A549 (cell line): ENCODE measurements around the gene SYT3. TPM values are rescaled to one million over a fixed set of nuclear protein-coding genes. Genes with fewer than 3 reads are reported as not detected.
A peak's percentile ranks its signal among the peaks of the same experiment; 100 is the strongest.

Experiments
- ATAC-seq, 2 experiments: fragments of 200-7000 bp in 1 of 2; fragments of >200 bp in 1 of 2; cut with Nextera tagmentation in 1 of 2; cut with Tn5 transposase in 1 of 2; 3 replicates each; pipeline versions ENCODE4 v1.8.0 to v1.9.1; 2018 to 2020; ENCODE audit warnings: mild to moderate bottlenecking in 1 of 2, moderate library complexity in 1 of 2
- CTCF ChIA-PET: fragments of 300-600 bp; sonication (Branson Sonifier 250); formaldehyde crosslinking; extraction: SDS; loops from one replicate; lab custom pipeline; 2021; ENCODE audit warnings: antibody characterized with exemption, inconsistent platforms; lab: Yijun Ruan, JAX
- POLR2A ChIA-PET: fragments of 350-600 bp; formaldehyde crosslinking; extraction: SDS; loops from one replicate; lab custom pipeline; 2021; ENCODE audit warnings: antibody characterized with exemption, inconsistent platforms; lab: Yijun Ruan, JAX
- DNase-seq, 2 experiments: peaks; one replicate each; pipeline versions ENCODE4 v3.0.0 to v3.0.0-alpha.2; 2011 to 2016; ENCODE audit warnings: low read depth in 1 of 2, low spot score in 1 of 2
- FAIRE-seq: peaks from 2 replicates; lab custom pipeline; 2011; peaks lifted over from hg19 to GRCh38; lab: Jason Lieb, UNC
- H3K27ac ChIP-seq, 2 experiments: fragments of >200 bp; sonication (Bioruptor Twin); formaldehyde crosslinking; 3 replicates each; pipeline ENCODE4 v1.5.1; 2016 to 2017
- H3K4me1 ChIP-seq: fragments of >200 bp; sonication (Bioruptor Twin); formaldehyde crosslinking; 3 replicates; pipeline ENCODE4 v1.6.1; 2016
- H3K4me2 ChIP-seq: fragments of >200 bp; sonication (Bioruptor Twin); formaldehyde crosslinking; 3 replicates; pipeline ENCODE4 v1.6.1; 2016
- H3K4me3 ChIP-seq: fragments of >200 bp; sonication (Bioruptor Twin); formaldehyde crosslinking; 3 replicates; pipeline ENCODE4 v1.5.1; 2016
- H3K9me3 ChIP-seq: fragments of >200 bp; sonication (Bioruptor Twin); formaldehyde crosslinking; 3 replicates; pipeline ENCODE4 v1.6.1; 2016
- ATOH8 ChIP-seq: fragments of 250-450 bp; sonication (Bioruptor Pico); IDR thresholded peaks from 2 replicates; pipeline ENCODE4 v1.5.0; 2020; ENCODE audit warnings: low read depth, mild to moderate bottlenecking, moderate library complexity
- CBX8 ChIP-seq: fragments of 200-600 bp; sonication (generic); IDR thresholded peaks from 2 replicates; pipeline ENCODE4 v1.6.1; 2016
- CHD4 ChIP-seq: fragments of 200-600 bp; sonication (generic); IDR thresholded peaks from 2 replicates; pipeline ENCODE4 v1.6.1; 2016; ENCODE audit warnings: antibody characterized with exemption, mild to moderate bottlenecking, borderline replicate concordance
- EHF ChIP-seq: fragments of 250-450 bp; sonication (Bioruptor Pico); IDR thresholded peaks from 2 replicates; pipeline ENCODE4 v1.5.0; 2020; ENCODE audit warnings: mild to moderate bottlenecking
- EHMT2 ChIP-seq: fragments of 200-600 bp; sonication (generic); IDR thresholded peaks from 2 replicates; pipeline ENCODE4 v1.6.1; 2016; ENCODE audit warnings: antibody characterized with exemption, low read depth, mild to moderate bottlenecking, moderate library complexity
- ESRRA ChIP-seq: fragments of 150-350 bp; IDR thresholded peaks from 2 replicates; pipeline ENCODE4 v1.6.1; 2014; ENCODE audit warnings: mild to moderate bottlenecking, low read length, borderline replicate concordance
- HEYL ChIP-seq: fragments of 250-450 bp; sonication (Bioruptor Pico); IDR thresholded peaks from 2 replicates; pipeline ENCODE4 v1.8.0; 2021; ENCODE audit warnings: mild to moderate bottlenecking, moderate library complexity
- HOXA7 ChIP-seq: fragments of 250-450 bp; sonication (Bioruptor Pico); IDR thresholded peaks from 2 replicates; pipeline ENCODE4 v1.5.0; 2020; ENCODE audit warnings: mild to moderate bottlenecking, moderate library complexity
- MYC ChIP-seq: IDR thresholded peaks from 2 replicates; pipeline ENCODE4 v1.6.1; 2012; ENCODE audit warnings: mild to moderate bottlenecking, inconsistent platforms, low read length, improper control_type of control experiment, borderline replicate concordance
- NFE2L2 ChIP-seq: fragments of 150-350 bp; conservative IDR thresholded peaks from 2 replicates; pipeline ENCODE4 v1.6.1; 2014; ENCODE audit warnings: low read length
- NPAS2 ChIP-seq: fragments of 250-450 bp; sonication (Bioruptor Pico); IDR thresholded peaks from 2 replicates; pipeline ENCODE4 v1.8.0; 2022; ENCODE audit warnings: mild to moderate bottlenecking, moderate library complexity, borderline replicate concordance
- PHF8 ChIP-seq: fragments of 200-600 bp; sonication (generic); IDR thresholded peaks from 2 replicates; pipeline ENCODE4 v1.6.1; 2016; ENCODE audit warnings: low read depth, mild to moderate bottlenecking, antibody characterized with exemption, moderate library complexity, borderline replicate concordance
- POLR2A ChIP-seq: IDR thresholded peaks from 2 replicates; pipeline ENCODE4 v1.6.1; 2012; ENCODE audit warnings: mild to moderate bottlenecking, low read length
- POLR2AphosphoS2 ChIP-seq: conservative IDR thresholded peaks from 2 replicates; pipeline ENCODE4 v1.6.1; 2012; ENCODE audit warnings: low read length, improper control_type of control experiment, inconsistent platforms
- RARB ChIP-seq: fragments of 250-450 bp; sonication (Bioruptor Pico); IDR thresholded peaks from 2 replicates; pipeline ENCODE4 v1.8.0; 2021; ENCODE audit warnings: mild to moderate bottlenecking, moderate library complexity
- RFX5 ChIP-seq: fragments of 450-650 bp; IDR thresholded peaks from 2 replicates; pipeline ENCODE4 v1.7.1; 2014; ENCODE audit warnings: antibody characterized with exemption, mild to moderate bottlenecking, moderate library complexity
- SREBF2 ChIP-seq: fragments of 450-650 bp; IDR thresholded peaks from 2 replicates; pipeline ENCODE4 v1.6.1; 2014; ENCODE audit warnings: mild to moderate bottlenecking, moderate library complexity
- TP53 ChIP-seq: fragments of 250-450 bp; sonication (Bioruptor Pico); IDR thresholded peaks from 2 replicates; pipeline ENCODE4 v1.5.0; 2021; ENCODE audit warnings: mild to moderate bottlenecking, moderate library complexity
- ZFP36 ChIP-seq: fragments of 450-650 bp; IDR thresholded peaks from 2 replicates; pipeline ENCODE4 v1.6.1; 2014; ENCODE audit warnings: borderline replicate concordance; ENCODE audit not compliant: partially characterized antibody
- WGBS: methylation state at CpG from one replicate; pipeline ENCODE4 v1.1.6; 2017; ENCODE audit errors: missing lambda C conversion rate; 5-methylcytosine and 5-hydroxymethylcytosine counted together
- polyA plus RNA-seq, 4 experiments: library from polyadenylated mRNA; depleted of rRNA in 3 of 4; stranded (reverse); fragments of >200 nt; fragmentation: RNase III in 1 of 4; extraction: RNeasy Plus Mini Kit Qiagen cat#74134 plus additional on column Dnase treatment in 1 of 4; gene quantifications; 2 replicates in 3 of 4; 3 replicates in 1 of 4; pipeline ENCODE4 v1.2.3, GENCODE V29; 2011 to 2017

The SYT3 gene
- polyA plus RNA-seq, 2 of the 4 experiments (the other 2 are of a cell fraction) = 0.25 to 1.1 TPM

DNA sequence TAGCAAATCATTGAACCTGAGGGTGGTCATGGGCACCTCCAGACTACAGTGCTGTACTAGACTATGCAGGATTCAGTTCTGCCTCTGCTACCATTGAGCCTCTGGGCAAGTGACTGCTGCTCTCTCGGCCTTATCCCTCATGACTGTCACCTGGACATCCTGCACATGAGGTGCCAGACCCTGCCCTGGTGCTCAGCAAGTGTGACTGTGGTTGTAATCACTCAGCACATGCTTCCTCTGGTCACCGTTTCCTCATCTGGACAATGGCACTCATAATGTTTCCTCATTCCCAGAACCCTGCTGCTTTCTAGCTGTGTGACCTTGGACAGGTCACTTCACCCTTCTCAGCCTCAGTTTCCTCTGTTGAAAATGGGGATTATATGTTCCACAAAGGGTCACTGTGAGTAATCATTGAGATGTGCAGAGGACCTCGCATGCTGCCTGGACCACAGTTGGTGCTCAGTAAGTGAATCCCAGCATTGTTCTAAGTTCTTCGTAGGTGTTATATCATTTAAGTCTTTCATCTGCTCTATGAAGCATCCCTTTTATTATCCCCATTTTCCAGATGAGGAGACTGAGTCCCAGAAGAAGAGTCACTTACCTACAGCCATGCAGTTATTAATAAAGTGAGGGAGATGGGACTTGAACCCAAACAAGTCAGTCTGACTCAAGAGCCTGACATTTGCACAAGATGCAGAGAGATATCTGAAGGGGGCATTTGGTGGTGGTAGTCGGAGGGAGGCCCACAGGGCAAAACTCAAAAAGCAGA is 3.2 kb downstream of the SYT3 start:
- TF ChIP-seq HOXA7 (no peak), ZFP36 (no peak), RFX5 (no peak), TP53 (CRISPR knock-in tag) (no peak), POLR2A (no peak), HEYL (no peak), NPAS2 (CRISPR knock-in tag) (no peak), MYC (no peak), RARB (CRISPR knock-in tag) (no peak)
- DNase-seq (no peak), ATAC-seq (no peak), FAIRE-seq (no peak)
- ChIA-PET CTCF (interaction anchor here (0.9 to 1.7 kb wide), 4 partner anchors 29 to 98 kb away, joined by 3 to 4 read pairs (median 4); no protein-coding TSS in a partner anchor), POLR2A (no interaction called here)
- Histone ChIP-seq H3K4me2 (no peak overlapping the region), H3K9me3 (peaks cover 39% of the 10 kb centered on the region), H3K4me3 (no peak overlapping the region), H3K4me1 (peaks cover 4% of the 10 kb centered on the region; the same call in 1 of the 3 replicates), H3K27ac (no peak overlapping the region)
- WGBS = 18% methylated on average over 5 of the region's 5 CpGs

GRCh38 chr19:50633973-50634372 is 5.7 kb downstream of the SYT3 start:
- POLR2A ChIA-PET = no interaction called here
- no peak for TF ChIP-seq POLR2AphosphoS2
- TF ChIP-seq CHD4 = no peak
- TF ChIP-seq NFE2L2 = no peak
- TF ChIP-seq CBX8 = no peak
- TF ChIP-seq SREBF2 = no peak
- TF ChIP-seq PHF8 = no peak
- TF ChIP-seq EHF = no peak
- TF ChIP-seq ESRRA = no peak
- no peak for TF ChIP-seq EHMT2
- TF ChIP-seq, all 56 proteins: peak for 0
- ATAC-seq = no peak

DNA sequence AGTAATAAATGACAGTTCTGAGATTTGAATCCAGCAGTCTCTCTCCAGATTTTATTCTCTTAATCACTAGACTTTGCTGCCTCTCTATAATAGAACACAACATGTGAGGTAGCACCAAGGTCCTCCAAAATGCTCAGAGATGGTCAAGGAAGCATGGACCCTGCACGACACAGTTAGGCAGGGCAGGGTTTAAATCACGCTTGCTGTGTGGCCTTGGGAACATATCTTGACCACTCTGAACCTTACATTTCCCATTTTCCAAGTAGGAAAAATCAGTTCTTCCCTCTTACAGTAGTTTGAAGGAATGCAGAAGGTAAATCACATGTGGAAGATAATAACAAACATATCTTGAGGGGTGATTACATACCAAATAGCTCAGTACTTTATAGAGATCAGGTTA is 6.3 kb downstream of the SYT3 start:
- DNase-seq (no peak), ATAC-seq (no peak), FAIRE-seq (no peak)
- no peak overlapping the region for H3K4me3 ChIP-seq
- no peaks in the 10 kb centered on the region for H3K4me1 ChIP-seq
- peaks cover 39% of the 10 kb centered on the region for H3K9me3 ChIP-seq
- no peak for TF ChIP-seq CBX8
- peak; percentile 10 for TF ChIP-seq ZFP36
- no peak for TF ChIP-seq ATOH8 (CRISPR knock-in tag)
- WGBS = 13% methylated on average over 2 of the region's 2 CpGs
- H3K4me2 ChIP-seq = no peak overlapping the region
- ChIA-PET POLR2A (no interaction called here), CTCF (interaction anchor here (1.1 to 2.8 kb wide), 6 partner anchors 12 to 96 kb away, joined by 3 to 10 read pairs (median 4); partner anchors contain the start of gene C19orf81)
- H3K27ac ChIP-seq = no peak overlapping the region

More at GRCh38 chr19:50633973-50634372, 5.7 kb downstream of the SYT3 start:
- H3K27ac ChIP-seq = no peak overlapping the region
- no peak for DNase-seq
- H3K4me2 ChIP-seq = no peak overlapping the region
- H3K4me3 ChIP-seq = no peak overlapping the region
- 90% methylated on average over 2 of the region's 2 CpGs for WGBS
- no peak for FAIRE-seq
- H3K9me3 ChIP-seq = peaks cover 39% of the 10 kb centered on the region
- peaks cover 3% of the 10 kb centered on the region; the same call in 1 of the 3 replicates for H3K4me1 ChIP-seq
- CTCF ChIA-PET = interaction anchor here (0.7 to 2.8 kb wide), 7 partner anchors 12 to 148 kb away, joined by 3 to 10 read pairs (median 3); no protein-coding TSS in a partner anchor
